Measurements from ENCODE around the gene CYP27B1. TPM values are rescaled to one million over a fixed set of nuclear protein-coding genes. Genes with fewer than 3 reads are reported as not detected.

The CYP27B1 gene
- total and polyA plus RNA-seq, 9 of the 15 experiments (the other 6 are each of a cell fraction or from before 2014, with no cell fraction given) = 0.18 to 4.2 (median 1.8) TPM

DNA sequence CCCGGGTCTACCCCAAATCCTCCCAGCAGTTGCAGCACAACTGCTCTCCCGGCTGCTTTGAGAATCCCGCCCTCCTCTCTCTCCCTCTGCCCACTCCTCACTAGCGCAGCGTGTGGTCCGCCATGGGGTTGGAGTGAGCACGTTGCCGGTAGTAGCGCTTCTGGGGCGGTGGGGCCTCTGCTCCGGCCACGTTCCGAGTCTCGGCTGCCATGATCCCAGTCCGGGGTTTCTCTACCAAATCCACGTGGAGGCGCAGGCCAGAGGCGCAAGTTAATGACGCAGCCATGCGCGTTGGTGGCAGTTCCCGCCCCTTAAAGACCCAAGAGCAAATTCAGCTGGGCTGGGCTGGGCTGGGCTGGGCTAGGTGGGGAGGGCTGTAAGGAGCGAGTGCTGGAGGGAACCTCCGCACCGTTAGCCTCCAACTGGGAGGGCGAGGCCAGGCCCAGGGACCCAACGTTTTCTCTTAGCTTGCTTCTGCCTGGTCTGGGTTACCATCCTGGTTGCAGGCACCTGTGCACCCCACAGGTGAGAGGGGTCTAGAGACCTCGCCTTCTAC, 5.1 kb upstream of the CYP27B1 start, which contains the start of gene METTL1 (continued):
- TF ChIP-seq ZC3H4 (CRISPR knock-in tag; IDR thresholded peaks at IDR 0.05; ENCODE audit: borderline replicate concordance) (no peak), TCF3 (CRISPR knock-in tag; IDR thresholded peaks at IDR 0.05) (no peak), ILK (tag; IDR thresholded peaks at IDR 0.05; ENCODE audit: borderline replicate concordance, low read depth) (no peak), PHF21A (IDR thresholded peaks at IDR 0.05; ENCODE audit: borderline replicate concordance, low read depth) (no peak), ASH1L (IDR thresholded peaks at IDR 0.05; ENCODE audit: borderline replicate concordance, low read depth, partially characterized antibody) (no peak), ESRRA (IDR thresholded peaks at IDR 0.05; ENCODE audit: borderline replicate concordance, low read depth) (peak; percentile 30; the same call in 1 of the 2 replicates), NR2F6 (CRISPR knock-in tag; IDR thresholded peaks at IDR 0.05) (no peak), MCM3 (IDR thresholded peaks at IDR 0.05) (no peak), SPI1 (IDR thresholded peaks at IDR 0.05; ENCODE audit: borderline replicate concordance, low read depth, low read length) (no peak), L3MBTL2 (IDR thresholded peaks at IDR 0.05) (peak; percentile 76), NELFE (IDR thresholded peaks at IDR 0.05; ENCODE audit: insufficient read depth, insufficient read length) (no peak), SMARCC2 (IDR thresholded peaks at IDR 0.05; ENCODE audit: low read depth) (no peak), HLTF (IDR thresholded peaks at IDR 0.05) (no peak), ZNF780A (CRISPR knock-in tag; IDR thresholded peaks at IDR 0.05) (no peak), DPF2 (IDR thresholded peaks at IDR 0.05) (peak; percentile 47; the same call in 1 of the 2 replicates), XRCC3 (IDR thresholded peaks at IDR 0.05) (no peak), ZNF764 (CRISPR knock-in tag; IDR thresholded peaks at IDR 0.05; ENCODE audit: low read depth) (no peak), PRMT5 (CRISPR knock-in tag; IDR thresholded peaks at IDR 0.05) (no peak)
- TF ChIP-seq, protein P1, sequence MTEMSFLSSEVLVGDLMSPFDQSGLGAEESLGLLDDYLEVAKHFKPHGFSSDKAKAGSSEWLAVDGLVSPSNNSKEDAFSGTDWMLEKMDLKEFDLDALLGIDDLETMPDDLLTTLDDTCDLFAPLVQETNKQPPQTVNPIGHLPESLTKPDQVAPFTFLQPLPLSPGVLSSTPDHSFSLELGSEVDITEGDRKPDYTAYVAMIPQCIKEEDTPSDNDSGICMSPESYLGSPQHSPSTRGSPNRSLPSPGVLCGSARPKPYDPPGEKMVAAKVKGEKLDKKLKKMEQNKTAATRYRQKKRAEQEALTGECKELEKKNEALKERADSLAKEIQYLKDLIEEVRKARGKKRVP (CRISPR knock-in tag; IDR thresholded peaks at IDR 0.05) = 0 out of 2 replicates have a peak, but pooled peaks have one; percentile 10
- TF ChIP-seq, protein P2, sequence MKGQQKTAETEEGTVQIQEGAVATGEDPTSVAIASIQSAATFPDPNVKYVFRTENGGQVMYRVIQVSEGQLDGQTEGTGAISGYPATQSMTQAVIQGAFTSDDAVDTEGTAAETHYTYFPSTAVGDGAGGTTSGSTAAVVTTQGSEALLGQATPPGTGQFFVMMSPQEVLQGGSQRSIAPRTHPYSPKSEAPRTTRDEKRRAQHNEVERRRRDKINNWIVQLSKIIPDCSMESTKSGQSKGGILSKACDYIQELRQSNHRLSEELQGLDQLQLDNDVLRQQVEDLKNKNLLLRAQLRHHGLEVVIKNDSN (CRISPR knock-in tag; IDR thresholded peaks at IDR 0.05) = peak; percentile 80
- TF ChIP-seq, protein P3, sequence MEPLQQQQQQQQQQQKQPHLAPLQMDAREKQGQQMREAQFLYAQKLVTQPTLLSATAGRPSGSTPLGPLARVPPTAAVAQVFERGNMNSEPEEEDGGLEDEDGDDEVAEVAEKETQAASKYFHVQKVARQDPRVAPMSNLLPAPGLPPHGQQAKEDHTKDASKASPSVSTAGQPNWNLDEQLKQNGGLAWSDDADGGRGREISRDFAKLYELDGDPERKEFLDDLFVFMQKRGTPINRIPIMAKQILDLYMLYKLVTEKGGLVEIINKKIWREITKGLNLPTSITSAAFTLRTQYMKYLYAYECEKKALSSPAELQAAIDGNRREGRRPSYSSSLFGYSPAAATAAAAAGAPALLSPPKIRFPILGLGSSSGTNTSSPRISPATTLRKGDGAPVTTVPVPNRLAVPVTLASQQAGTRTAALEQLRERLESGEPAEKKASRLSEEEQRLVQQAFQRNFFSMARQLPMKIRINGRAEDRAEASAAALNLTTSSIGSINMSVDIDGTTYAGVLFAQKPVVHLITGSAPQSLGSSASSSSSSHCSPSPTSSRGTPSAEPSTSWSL (CRISPR knock-in tag; IDR thresholded peaks at IDR 0.05; ENCODE audit: borderline replicate concordance) = no peak
- TF ChIP-seq, protein P4, sequence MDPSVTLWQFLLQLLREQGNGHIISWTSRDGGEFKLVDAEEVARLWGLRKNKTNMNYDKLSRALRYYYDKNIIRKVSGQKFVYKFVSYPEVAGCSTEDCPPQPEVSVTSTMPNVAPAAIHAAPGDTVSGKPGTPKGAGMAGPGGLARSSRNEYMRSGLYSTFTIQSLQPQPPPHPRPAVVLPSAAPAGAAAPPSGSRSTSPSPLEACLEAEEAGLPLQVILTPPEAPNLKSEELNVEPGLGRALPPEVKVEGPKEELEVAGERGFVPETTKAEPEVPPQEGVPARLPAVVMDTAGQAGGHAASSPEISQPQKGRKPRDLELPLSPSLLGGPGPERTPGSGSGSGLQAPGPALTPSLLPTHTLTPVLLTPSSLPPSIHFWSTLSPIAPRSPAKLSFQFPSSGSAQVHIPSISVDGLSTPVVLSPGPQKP (CRISPR knock-in tag; IDR thresholded peaks at IDR 0.05) = no peak
- TF ChIP-seq, protein P5, sequence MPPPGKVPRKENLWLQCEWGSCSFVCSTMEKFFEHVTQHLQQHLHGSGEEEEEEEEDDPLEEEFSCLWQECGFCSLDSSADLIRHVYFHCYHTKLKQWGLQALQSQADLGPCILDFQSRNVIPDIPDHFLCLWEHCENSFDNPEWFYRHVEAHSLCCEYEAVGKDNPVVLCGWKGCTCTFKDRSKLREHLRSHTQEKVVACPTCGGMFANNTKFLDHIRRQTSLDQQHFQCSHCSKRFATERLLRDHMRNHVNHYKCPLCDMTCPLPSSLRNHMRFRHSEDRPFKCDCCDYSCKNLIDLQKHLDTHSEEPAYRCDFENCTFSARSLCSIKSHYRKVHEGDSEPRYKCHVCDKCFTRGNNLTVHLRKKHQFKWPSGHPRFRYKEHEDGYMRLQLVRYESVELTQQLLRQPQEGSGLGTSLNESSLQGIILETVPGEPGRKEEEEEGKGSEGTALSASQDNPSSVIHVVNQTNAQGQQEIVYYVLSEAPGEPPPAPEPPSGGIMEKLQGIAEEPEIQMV (tag; conservative IDR thresholded peaks at IDR 0.05; ENCODE audit: low read depth) = no peak
